GM21717 (cell line): ENCODE data around the gene SPATA45.

ENCODE experiments used
- ATAC-seq: cut with Tn5 transposase; IDR thresholded peaks from one replicate; pipeline ENCODE4 v1.9.1; 2021; ENCODE audit warnings: mild to moderate bottlenecking, moderate library complexity; ENCODE audit not compliant: unreplicated experiment

Gene SPATA45

GRCh38 chr1:212833211-212834207 lies 13.9 kb downstream of the SPATA45 start:
- ATAC-seq = peak; percentile 73

- no peak for ATAC-seq
Observed at GRCh38 chr1:212828395-212828794, 19.1 kb downstream of the SPATA45 start.

DNA sequence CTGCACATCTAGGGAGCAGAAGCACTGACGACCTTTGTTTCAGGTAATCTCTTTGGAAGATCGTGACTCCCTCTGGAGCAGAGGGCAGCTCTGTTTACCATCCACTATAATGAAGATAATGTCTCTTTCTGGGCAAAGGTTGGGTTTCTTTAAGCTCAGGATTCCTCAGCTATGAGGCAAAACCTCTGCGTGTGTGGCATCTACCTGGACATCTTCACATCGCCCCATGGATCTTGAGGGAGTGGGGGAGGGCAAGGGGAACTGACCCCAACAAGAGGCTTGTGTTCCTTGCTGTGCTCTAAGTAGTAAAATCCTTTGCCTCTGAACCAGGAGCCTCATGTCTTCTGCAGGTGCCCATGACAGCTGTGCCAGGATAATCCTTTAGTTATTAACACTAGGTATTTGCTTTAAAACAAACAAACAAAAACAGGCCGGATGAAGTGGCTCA lies 19.6 kb downstream of the SPATA45 start:
- ATAC-seq = no peak

GRCh38 chr1:212827171-212827776 lies 20.2 kb downstream of the SPATA45 start:
- no peak for ATAC-seq

- ATAC-seq = no peak
Observed at GRCh38 chr1:212825798-212826452, 21.5 kb downstream of the SPATA45 start.

DNA sequence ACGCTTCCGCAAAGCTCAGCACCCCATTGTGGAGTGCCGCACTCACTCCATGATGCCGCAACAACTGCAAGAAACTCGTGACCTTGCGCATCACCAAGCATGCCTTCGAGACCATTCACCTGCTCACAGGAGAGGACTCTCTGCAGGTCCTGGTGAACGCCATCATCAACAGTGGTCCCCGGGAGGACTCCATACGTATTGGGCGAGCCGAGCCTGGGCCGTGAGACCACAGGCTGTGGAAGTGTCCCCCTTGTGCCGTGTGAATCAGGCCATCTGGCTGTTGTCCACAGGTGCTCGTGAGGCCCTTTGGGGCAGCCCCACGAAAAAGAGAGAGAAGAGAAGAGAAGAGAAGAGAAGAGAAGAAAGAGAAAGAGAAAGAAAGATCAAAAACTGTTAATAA lies 23.2 kb downstream of the SPATA45 start:
- no peak for ATAC-seq

DNA sequence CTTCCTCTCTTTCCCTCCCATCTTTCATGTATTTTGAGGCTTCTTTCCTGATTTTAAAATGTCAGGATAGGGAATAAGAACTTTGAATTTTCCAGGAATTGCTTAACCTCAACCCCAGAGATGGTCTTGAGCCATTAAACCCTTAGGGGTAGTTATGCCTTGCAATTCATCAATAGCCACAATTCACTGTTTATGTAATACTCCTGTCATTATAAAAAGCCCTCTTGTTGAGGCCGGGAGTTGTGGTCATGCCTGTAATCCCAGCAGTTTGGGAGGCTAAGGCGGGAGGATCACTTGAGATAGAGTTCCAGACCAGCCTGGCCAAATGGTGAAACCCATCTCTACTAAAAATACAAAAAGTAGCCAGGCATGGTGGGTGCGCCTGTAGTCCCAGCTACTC lies 24.5 kb downstream of the SPATA45 start:
- no peak for ATAC-seq

- ATAC-seq = no peak
Observed at GRCh38 chr1:212820969-212821368, 26.5 kb downstream of the SPATA45 start.

GRCh38 chr1:212819726-212820125 lies 27.7 kb downstream of the SPATA45 start:
- peak; percentile 78 for ATAC-seq

DNA sequence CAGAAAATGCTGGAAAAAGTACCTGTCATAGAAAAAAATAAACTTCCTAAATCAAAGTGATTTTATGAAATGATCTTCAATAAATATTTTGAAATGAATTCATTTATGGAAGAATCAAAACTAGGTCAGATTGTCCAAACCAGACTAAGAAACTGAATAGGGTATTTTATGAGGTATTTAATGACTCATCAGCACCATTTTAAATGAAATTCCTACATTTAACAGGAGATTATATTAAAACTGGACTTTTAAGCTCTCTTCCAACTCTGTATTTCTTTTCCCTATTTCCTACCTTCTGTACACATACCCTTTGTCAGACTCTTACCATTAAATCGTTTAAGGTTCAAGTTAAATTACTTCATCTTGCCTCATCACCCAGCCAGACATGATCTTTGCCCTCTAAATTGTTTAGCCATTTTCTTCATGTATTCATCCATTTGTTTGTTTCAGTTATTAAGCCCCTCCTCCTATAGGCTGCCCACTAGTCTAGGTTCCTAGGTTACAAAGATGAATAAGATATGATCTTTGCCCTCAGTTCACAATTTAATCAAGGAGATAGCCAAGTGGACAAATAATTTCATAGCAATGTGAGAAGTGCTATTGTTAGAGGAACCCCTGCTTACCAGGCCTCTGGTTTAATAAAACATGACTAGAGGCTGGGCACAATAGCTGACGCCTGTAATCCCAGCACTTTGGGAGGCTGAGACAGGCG lies 30.7 kb downstream of the SPATA45 start:
- ATAC-seq = no peak

- no peak for ATAC-seq
Observed at GRCh38 chr1:212814537-212815334, 32.7 kb downstream of the SPATA45 start.

GRCh38 chr1:212805767-212806166 lies 41.7 kb downstream of the SPATA45 start:
- ATAC-seq = no peak

DNA sequence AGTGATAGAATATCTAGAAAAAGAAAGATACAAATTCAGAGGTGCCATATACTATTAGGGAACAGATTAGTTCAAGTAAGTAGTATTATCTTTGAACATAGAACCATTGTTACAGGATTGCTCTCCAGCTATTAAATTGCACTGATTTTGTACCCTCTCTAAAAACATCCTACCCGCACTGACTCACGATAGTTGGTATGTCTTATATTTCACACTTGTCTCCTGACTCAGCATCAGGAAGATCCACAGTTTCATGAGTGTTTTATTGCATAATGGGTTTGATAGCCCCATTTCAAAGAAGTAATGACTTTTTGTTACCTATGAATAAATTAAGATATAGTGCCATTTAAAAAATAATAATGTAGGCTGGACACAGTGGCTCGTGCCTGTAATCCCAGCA lies 49.8 kb downstream of the SPATA45 start:
- ATAC-seq = no peak

DNA sequence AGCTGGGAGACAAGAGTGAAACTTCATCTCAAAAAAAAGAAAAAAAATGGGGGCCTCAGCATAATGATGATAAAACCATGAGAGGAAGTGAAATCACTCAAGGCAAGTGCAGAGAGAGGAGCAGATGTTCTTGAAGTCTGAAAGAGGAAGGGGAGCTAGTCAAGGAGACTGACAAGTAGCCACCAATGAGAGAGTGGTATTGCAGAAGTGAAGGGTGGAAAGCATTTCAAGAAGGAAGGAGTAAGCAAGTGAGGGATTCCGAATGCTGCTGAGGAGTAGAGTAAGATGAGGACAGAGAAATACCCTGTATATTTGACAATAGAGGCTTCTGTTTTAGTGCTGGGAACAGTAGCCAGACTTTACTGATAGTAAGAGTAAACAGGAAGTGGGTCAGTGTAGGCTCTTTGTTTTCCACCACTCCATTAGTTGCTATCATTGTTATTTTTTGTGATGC lies 52.9 kb downstream of the SPATA45 start:
- peak; percentile 88 for ATAC-seq

- no peak for ATAC-seq
Observed at GRCh38 chr1:212792396-212792908, 55.0 kb downstream of the SPATA45 start.

GRCh38 chr1:212791676-212792395 lies 55.6 kb downstream of the SPATA45 start, which contains the start of the genes NSL1 and TATDN3:
NSL1 (minus strand) TSS chr1:212791777; CDS start chr1:212791763, 14 bp downstream.
TATDN3 (plus strand) TSS chr1:212791894; CDS start chr1:212791922, 28 bp downstream.
- ATAC-seq = peak; percentile 65

DNA sequence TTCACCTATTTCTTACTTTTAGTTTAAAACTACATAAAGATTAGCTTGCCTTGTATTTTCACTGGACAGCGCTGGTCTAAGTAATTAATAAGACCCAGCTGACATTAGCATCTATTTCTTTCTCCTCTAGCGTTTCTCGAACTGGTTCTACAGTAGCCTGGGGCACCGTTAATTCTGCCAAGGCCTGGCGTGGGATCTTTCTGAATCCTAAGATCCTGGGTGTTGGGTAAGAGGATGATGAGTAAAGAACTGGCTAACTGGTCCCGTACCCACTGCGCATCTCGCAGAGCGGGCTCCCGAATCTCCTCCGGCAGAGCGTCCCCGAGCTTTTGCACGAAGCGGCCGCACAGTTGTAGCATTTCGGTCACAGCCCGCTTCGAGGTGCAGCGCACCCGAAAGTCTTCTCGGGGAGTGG lies 56.2 kb downstream of the SPATA45 start:
- peak; percentile 29 for ATAC-seq

GRCh38 chr1:212785871-212786270 lies 61.6 kb downstream of the SPATA45 start:
- ATAC-seq = no peak

- ATAC-seq = no peak
Observed at GRCh38 chr1:212783976-212784375, 63.5 kb downstream of the SPATA45 start.
